ENCODE data around the gene ATP8B1.

- TF ChIP-seq, protein P1, sequence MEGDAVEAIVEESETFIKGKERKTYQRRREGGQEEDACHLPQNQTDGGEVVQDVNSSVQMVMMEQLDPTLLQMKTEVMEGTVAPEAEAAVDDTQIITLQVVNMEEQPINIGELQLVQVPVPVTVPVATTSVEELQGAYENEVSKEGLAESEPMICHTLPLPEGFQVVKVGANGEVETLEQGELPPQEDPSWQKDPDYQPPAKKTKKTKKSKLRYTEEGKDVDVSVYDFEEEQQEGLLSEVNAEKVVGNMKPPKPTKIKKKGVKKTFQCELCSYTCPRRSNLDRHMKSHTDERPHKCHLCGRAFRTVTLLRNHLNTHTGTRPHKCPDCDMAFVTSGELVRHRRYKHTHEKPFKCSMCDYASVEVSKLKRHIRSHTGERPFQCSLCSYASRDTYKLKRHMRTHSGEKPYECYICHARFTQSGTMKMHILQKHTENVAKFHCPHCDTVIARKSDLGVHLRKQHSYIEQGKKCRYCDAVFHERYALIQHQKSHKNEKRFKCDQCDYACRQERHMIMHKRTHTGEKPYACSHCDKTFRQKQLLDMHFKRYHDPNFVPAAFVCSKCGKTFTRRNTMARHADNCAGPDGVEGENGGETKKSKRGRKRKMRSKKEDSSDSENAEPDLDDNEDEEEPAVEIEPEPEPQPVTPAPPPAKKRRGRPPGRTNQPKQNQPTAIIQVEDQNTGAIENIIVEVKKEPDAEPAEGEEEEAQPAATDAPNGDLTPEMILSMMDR (IDR thresholded peaks at IDR 0.05; ENCODE audit: insufficient read depth, low read length, poor library complexity, severe bottlenecking): no peak
- TF ChIP-seq EZH2phosphoT487 (conservative IDR thresholded peaks at IDR 0.05; ENCODE audit: low read length): no peak
Measured at GRCh38 chr18:57794951-57795728, 8.0 kb downstream of the ATP8B1 start.

Measured in SU-DHL-6 (cell line).